Liver (tissue), 9 donors: ENCODE data around the gene PKP4. TPM values are rescaled to one million over a fixed set of nuclear protein-coding genes. Genes with fewer than 3 reads are reported as not detected.

Source experiments
- DNase-seq: peaks from one replicate; pipeline ENCODE4 v3.0.0-alpha.2; 2017; ENCODE audit warnings: low spot score
- H3K27ac ChIP-seq, 2 donors: one replicate each; pipeline ENCODE4 v1.7.0; 2013; ENCODE audit warnings: inconsistent platforms in 2 of 2, low read length in 2 of 2, control low read depth in 1 of 2, low read depth in 1 of 2, mild to moderate bottlenecking in 1 of 2
- H3K27me3 ChIP-seq, 4 donors: one replicate each; pipeline versions ENCODE4 v1.6.1 to v1.7.0; 2013; ENCODE audit warnings: low read length in 3 of 4, inconsistent platforms in 1 of 4, mild to moderate bottlenecking in 1 of 4, moderate library complexity in 1 of 4; ENCODE audit not compliant: control insufficient read depth in 4 of 4, insufficient read depth in 4 of 4
- H3K36me3 ChIP-seq, 4 donors: one replicate each; pipeline versions ENCODE4 v1.6.1 to v1.7.0; 2013; ENCODE audit warnings: low read length in 3 of 4, mild to moderate bottlenecking in 3 of 4, low read depth in 1 of 4, moderate library complexity in 1 of 4; ENCODE audit not compliant: control insufficient read depth in 4 of 4, insufficient read depth in 3 of 4
- H3K4me1 ChIP-seq, 4 donors: one replicate each; pipeline versions ENCODE4 v1.6.1 to v1.7.0; 2013; ENCODE audit warnings: low read length in 3 of 4, mild to moderate bottlenecking in 3 of 4, moderate library complexity in 1 of 4; ENCODE audit not compliant: control insufficient read depth in 4 of 4, insufficient read depth in 4 of 4
- H3K4me3 ChIP-seq, 3 donors: one replicate each; pipeline versions ENCODE4 v1.6.1 to v1.7.0; 2013; ENCODE audit warnings: low read length in 3 of 3, control low read depth in 1 of 3, low read depth in 1 of 3, mild to moderate bottlenecking in 1 of 3
- H3K9ac ChIP-seq, 2 donors: one replicate each; pipeline ENCODE4 v1.7.0; 2013; ENCODE audit warnings: low read length in 2 of 2, mild to moderate bottlenecking in 2 of 2, moderate library complexity in 2 of 2, control low read depth in 1 of 2, low read depth in 1 of 2
- H3K9me3 ChIP-seq, 4 donors: one replicate each; pipeline versions ENCODE4 v1.6.1 to v1.7.0; 2013; ENCODE audit warnings: low read length in 3 of 4; ENCODE audit not compliant: control insufficient read depth in 4 of 4
- EGR1 ChIP-seq, 2 donors: IDR thresholded peaks; 2 replicates each; pipeline ENCODE4 v1.6.1; 2016 to 2018; ENCODE audit warnings: antibody characterized with exemption in 2 of 2, low read depth in 2 of 2
- FOXA1 ChIP-seq: IDR thresholded peaks from 2 replicates; pipeline ENCODE4 v1.6.1; 2016; ENCODE audit warnings: antibody characterized with exemption
- GABPA ChIP-seq, 2 donors: IDR thresholded peaks in 1 of 2; conservative IDR thresholded peaks in 1 of 2; 2 replicates each; pipeline ENCODE4 v1.6.1; 2016; ENCODE audit warnings: antibody characterized with exemption in 2 of 2, mild to moderate bottlenecking in 1 of 2, moderate library complexity in 1 of 2
- HNF4G ChIP-seq: IDR thresholded peaks from 2 replicates; pipeline ENCODE4 v1.6.1; 2016; ENCODE audit warnings: antibody characterized with exemption
- JUND ChIP-seq, 2 donors: IDR thresholded peaks; 2 replicates each; pipeline ENCODE4 v1.6.1; 2016; ENCODE audit warnings: antibody characterized with exemption in 2 of 2
- NR2F2 ChIP-seq: IDR thresholded peaks from 2 replicates; pipeline ENCODE4 v1.6.1; 2016; ENCODE audit warnings: antibody characterized with exemption
- RAD21 ChIP-seq, 2 donors: IDR thresholded peaks; 2 replicates each; pipeline ENCODE4 v1.6.1; 2016; ENCODE audit warnings: antibody characterized with exemption in 2 of 2, mild to moderate bottlenecking in 2 of 2
- RXRA ChIP-seq, 2 donors: IDR thresholded peaks; 2 replicates each; pipeline ENCODE4 v1.6.1; 2017 to 2018; ENCODE audit warnings: antibody characterized with exemption in 2 of 2, mild to moderate bottlenecking in 1 of 2
- SP1 ChIP-seq: IDR thresholded peaks from 2 replicates; pipeline ENCODE4 v1.6.1; 2018; ENCODE audit warnings: antibody characterized with exemption, mild to moderate bottlenecking
- WGBS: extraction: QIAGEN DNeasy Blood & Tissue Kit; methylation state at CpG from one replicate; pipeline ENCODE4 v1.1.7; 2013; 5-methylcytosine and 5-hydroxymethylcytosine counted together
- polyA plus RNA-seq, 2 donors: library from polyadenylated mRNA; stranded (reverse) in 1 of 2; unstranded in 1 of 2; fragments of 200-250 nt in 1 of 2; fragments of >200 nt in 1 of 2; fragmentation: Nextera tagmentation in 1 of 2; extraction: Ambion mirVana in 1 of 2; gene quantifications; one replicate each; pipeline versions ENCODE4 v1.2.1 to v1.2.3, GENCODE V29; 2013 to 2015
- total RNA-seq, 2 donors: library from RNA; depleted of rRNA; stranded (reverse); fragments of >200 nt; gene quantifications; one replicate each; pipeline ENCODE4 v1.2.3, GENCODE V29; 2014
- TF ChIP-seq, protein P1 (sequence below): IDR thresholded peaks from 2 replicates; pipeline ENCODE4 v1.6.1; 2016; ENCODE audit warnings: antibody characterized with exemption, mild to moderate bottlenecking
- TF ChIP-seq, protein P2 (sequence below): IDR thresholded peaks from 2 replicates; pipeline ENCODE4 v1.6.1; 2016; ENCODE audit warnings: antibody characterized with exemption
- TF ChIP-seq, protein P3 (sequence below): fragments of 150-350 bp; IDR thresholded peaks from 2 replicates; pipeline ENCODE4 v1.5.1; 2017; ENCODE audit warnings: improper control_type of control experiment, low read depth, low read length; ENCODE audit not compliant: missing input control
- TF ChIP-seq, protein P4 (sequence below): IDR thresholded peaks from 2 replicates; pipeline ENCODE4 v1.6.1; 2016; ENCODE audit warnings: antibody characterized with exemption
- donor health status: healthy.
- donor health status: healthy.
- donor health status: healthy.
- donor health status: healthy.
- donor health status: healthy.

The PKP4 gene
- total and polyA plus RNA-seq, 4 donors: 7.7 to 33.8 (median 19.0) TPM

DNA sequence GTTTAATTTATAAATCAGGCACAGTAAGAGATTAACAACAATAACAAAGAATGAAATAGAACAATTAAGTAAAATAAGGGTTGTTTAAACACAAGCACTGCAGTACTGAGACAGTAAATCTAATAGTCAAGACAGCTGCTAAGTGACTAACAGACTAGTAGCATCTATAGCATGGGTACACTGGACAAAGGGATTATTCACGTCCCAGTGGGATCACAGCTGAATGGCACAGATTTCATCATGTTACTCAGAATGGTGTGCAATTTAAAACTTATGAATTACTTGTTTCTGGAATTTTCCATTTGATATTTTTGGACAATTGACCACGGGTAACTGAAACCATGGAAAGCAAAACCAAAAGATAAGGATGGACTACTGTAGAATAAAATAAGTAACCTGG lies 176.5 kb downstream of the PKP4 start (continued):
- TF ChIP-seq, protein P1, sequence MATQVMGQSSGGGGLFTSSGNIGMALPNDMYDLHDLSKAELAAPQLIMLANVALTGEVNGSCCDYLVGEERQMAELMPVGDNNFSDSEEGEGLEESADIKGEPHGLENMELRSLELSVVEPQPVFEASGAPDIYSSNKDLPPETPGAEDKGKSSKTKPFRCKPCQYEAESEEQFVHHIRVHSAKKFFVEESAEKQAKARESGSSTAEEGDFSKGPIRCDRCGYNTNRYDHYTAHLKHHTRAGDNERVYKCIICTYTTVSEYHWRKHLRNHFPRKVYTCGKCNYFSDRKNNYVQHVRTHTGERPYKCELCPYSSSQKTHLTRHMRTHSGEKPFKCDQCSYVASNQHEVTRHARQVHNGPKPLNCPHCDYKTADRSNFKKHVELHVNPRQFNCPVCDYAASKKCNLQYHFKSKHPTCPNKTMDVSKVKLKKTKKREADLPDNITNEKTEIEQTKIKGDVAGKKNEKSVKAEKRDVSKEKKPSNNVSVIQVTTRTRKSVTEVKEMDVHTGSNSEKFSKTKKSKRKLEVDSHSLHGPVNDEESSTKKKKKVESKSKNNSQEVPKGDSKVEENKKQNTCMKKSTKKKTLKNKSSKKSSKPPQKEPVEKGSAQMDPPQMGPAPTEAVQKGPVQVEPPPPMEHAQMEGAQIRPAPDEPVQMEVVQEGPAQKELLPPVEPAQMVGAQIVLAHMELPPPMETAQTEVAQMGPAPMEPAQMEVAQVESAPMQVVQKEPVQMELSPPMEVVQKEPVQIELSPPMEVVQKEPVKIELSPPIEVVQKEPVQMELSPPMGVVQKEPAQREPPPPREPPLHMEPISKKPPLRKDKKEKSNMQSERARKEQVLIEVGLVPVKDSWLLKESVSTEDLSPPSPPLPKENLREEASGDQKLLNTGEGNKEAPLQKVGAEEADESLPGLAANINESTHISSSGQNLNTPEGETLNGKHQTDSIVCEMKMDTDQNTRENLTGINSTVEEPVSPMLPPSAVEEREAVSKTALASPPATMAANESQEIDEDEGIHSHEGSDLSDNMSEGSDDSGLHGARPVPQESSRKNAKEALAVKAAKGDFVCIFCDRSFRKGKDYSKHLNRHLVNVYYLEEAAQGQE: no peak
- TF ChIP-seq JUND (IDR thresholded peaks at IDR 0.05): no peak
- TF ChIP-seq GABPA (IDR thresholded peaks at IDR 0.05 in 1 of 2, conservative IDR thresholded peaks at IDR 0.05 in 1 of 2): no peak
- no peak for TF ChIP-seq RAD21 (IDR thresholded peaks at IDR 0.05)

DNA sequence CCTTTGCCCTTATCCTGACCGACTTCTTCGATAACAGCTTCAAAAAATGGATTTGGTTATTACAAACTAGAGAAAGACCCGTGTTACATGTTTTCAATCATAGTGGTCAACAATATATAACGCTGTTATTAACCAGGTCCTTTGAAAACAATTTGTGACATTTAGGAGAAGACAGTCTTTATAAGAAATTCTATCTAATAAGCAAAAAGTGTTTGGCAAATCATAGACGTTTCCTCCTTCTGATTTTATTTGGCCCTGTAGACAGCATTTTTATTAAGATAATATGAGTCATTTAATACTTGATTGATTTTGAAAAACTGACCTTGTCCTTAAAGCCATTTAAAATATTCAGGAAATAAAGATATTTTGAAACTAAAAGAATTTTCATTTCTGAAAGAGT lies 177.9 kb downstream of the PKP4 start:
- Histone ChIP-seq H3K9ac (no peak overlapping the region), H3K27me3 (no peaks in the 10 kb centered on the region), H3K4me1 (no peaks in the 10 kb centered on the region), H3K4me3 (no peak overlapping the region), H3K27ac (no peak overlapping the region), H3K9me3 (no peaks in the 10 kb centered on the region), H3K36me3 (peaks cover 2 to 23% (median 16%) of the 10 kb centered on the region in 4 donors)
- no peak for TF ChIP-seq EGR1 (IDR thresholded peaks at IDR 0.05; ENCODE audit: low read depth in 2 of 2)
- no peak for DNase-seq
- 86% methylated on average over 5 of the region's 5 CpGs for WGBS

DNA sequence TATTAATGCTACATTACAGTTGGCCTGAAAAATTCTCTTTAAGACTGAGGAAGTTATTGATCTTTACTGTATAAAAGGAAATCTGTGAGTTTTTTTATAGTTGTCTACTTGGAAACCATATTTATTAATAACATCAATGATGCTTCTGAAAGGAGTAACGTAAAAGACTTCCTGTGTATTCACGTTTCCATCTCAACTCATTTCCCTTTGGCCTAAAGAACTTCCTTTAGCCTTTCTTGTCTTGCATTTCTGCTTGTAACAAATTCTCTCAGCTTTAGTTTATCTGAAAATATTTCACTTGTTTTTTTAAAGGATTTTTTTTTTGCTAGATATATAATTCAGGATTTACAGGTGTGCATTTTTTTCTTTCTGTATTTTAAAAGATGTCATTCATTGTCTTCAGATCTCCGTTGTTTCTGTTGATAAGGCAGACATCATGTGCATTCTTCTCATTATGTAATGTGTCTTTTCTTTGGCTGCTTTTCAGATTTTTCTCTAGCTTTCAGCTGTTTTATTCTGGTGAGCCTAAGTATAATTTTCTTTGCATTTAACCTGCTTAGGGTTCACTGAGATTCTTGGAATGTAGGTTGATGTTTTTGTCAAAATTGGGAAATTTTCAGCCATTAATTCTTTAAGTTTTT lies 179.3 kb downstream of the PKP4 start:
- no peaks in the 10 kb centered on the region for H3K4me1 ChIP-seq
- no peak for DNase-seq
- H3K4me3 ChIP-seq: no peak overlapping the region
- peaks cover 6 to 32% (median 17%) of the 10 kb centered on the region in 4 donors for H3K36me3 ChIP-seq
- TF ChIP-seq NR2F2 (no peak), FOXA1 (no peak), SP1 (no peak), RXRA (IDR thresholded peaks at IDR 0.05) (no peak), HNF4G (no peak)
- TF ChIP-seq, protein P2, sequence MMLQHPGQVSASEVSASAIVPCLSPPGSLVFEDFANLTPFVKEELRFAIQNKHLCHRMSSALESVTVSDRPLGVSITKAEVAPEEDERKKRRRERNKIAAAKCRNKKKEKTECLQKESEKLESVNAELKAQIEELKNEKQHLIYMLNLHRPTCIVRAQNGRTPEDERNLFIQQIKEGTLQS: no peak
- TF ChIP-seq, protein P3, sequence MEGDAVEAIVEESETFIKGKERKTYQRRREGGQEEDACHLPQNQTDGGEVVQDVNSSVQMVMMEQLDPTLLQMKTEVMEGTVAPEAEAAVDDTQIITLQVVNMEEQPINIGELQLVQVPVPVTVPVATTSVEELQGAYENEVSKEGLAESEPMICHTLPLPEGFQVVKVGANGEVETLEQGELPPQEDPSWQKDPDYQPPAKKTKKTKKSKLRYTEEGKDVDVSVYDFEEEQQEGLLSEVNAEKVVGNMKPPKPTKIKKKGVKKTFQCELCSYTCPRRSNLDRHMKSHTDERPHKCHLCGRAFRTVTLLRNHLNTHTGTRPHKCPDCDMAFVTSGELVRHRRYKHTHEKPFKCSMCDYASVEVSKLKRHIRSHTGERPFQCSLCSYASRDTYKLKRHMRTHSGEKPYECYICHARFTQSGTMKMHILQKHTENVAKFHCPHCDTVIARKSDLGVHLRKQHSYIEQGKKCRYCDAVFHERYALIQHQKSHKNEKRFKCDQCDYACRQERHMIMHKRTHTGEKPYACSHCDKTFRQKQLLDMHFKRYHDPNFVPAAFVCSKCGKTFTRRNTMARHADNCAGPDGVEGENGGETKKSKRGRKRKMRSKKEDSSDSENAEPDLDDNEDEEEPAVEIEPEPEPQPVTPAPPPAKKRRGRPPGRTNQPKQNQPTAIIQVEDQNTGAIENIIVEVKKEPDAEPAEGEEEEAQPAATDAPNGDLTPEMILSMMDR: no peak
- TF ChIP-seq, protein P4, sequence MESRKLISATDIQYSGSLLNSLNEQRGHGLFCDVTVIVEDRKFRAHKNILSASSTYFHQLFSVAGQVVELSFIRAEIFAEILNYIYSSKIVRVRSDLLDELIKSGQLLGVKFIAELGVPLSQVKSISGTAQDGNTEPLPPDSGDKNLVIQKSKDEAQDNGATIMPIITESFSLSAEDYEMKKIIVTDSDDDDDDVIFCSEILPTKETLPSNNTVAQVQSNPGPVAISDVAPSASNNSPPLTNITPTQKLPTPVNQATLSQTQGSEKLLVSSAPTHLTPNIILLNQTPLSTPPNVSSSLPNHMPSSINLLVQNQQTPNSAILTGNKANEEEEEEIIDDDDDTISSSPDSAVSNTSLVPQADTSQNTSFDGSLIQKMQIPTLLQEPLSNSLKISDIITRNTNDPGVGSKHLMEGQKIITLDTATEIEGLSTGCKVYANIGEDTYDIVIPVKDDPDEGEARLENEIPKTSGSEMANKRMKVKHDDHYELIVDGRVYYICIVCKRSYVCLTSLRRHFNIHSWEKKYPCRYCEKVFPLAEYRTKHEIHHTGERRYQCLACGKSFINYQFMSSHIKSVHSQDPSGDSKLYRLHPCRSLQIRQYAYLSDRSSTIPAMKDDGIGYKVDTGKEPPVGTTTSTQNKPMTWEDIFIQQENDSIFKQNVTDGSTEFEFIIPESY: no peak
- TF ChIP-seq, protein P1: no peak
- no peak overlapping the region for H3K9ac ChIP-seq
- WGBS: 69% methylated on average over 3 of the region's 3 CpGs
- no peak overlapping the region for H3K27ac ChIP-seq
- no peaks in the 10 kb centered on the region for H3K9me3 ChIP-seq
- H3K27me3 ChIP-seq: no peaks in the 10 kb centered on the region
